Keratinocyte (primary cell): ENCODE data around the gene GRK4.
"Not testable (repeated sequence)": the region's sequence is repeated elsewhere in the genome, so short reads cannot be mapped to it uniquely, and the experiment has no call there.

Experiments
- CTCF ChIP-seq, 3 experiments: IDR thresholded peaks in 1 of 3; conservative IDR thresholded peaks in 1 of 3; optimal IDR thresholded peaks in 1 of 3; 2 replicates in 2 of 3; 3 replicates in 1 of 3; pipeline versions ENCODE3 to v1.5.1; 2011; ENCODE audit warnings: low read length in 3 of 3, mild to moderate bottlenecking in 3 of 3, moderate library complexity in 2 of 3, control low read depth in 1 of 3, inconsistent platforms in 1 of 3; ENCODE audit not compliant: insufficient read depth in 2 of 3; ENCODE audit errors: extremely low read depth in 1 of 3
- EZH2 ChIP-seq: IDR thresholded peaks from one replicate; pipeline ENCODE4 v1.6.1; 2012; ENCODE audit warnings: inconsistent platforms, mild to moderate bottlenecking, low read length, moderate library complexity

GRCh38 chr4:2955186-2956044, 8.0 kb upstream of the GRK4 start:
- TF ChIP-seq CTCF (optimal IDR thresholded peaks at IDR 0.05 in 1 of 3, IDR thresholded peaks at IDR 0.05 in 1 of 3, conservative IDR thresholded peaks at IDR 0.05 in 1 of 3; ENCODE audit: extremely low read depth in 1 of 3, insufficient read depth in 2 of 3, low read length in 3 of 3): peak in 1 of 3 experiments; percentile 38
- TF ChIP-seq EZH2: not testable (repeated sequence)
